K562 (cell line): ENCODE results near the gene FAM151A. TPM values are rescaled to one million over a fixed set of nuclear protein-coding genes. Genes with fewer than 3 reads are reported as not detected.
A peak's percentile ranks its signal among the peaks of the same experiment; 100 is the strongest.

Source experiments
- ATAC-seq: fragments of 200-7000 bp; cut with Tn5 transposase; 3 replicates; pipeline ENCODE4 v1.9.1; 2020; ENCODE audit warnings: moderate library complexity
- BruUV-seq: library from RNA; stranded (reverse); fragments of 400-500 nt; replicated peaks from 2 replicates; lab custom pipeline; 2021; lab: Mats Ljungman, UMichigan
- CTCF ChIA-PET: fragments of 300-600 bp; formaldehyde crosslinking; extraction: SDS; loops from one replicate; lab custom pipeline; 2021; ENCODE audit warnings: low intra/inter-chr PET ratio; lab: Yijun Ruan, JAX
- POLR2A ChIA-PET: fragments of 300-600, 350-650 bp; sonication (Branson Sonifier 250); formaldehyde crosslinking; extraction: SDS; loops from one replicate; lab custom pipeline; 2021; ENCODE audit warnings: antibody characterized with exemption, inconsistent platforms; lab: Yijun Ruan, JAX
- DNase-seq, 4 experiments: peaks; one replicate each; pipeline versions ENCODE4 v3.0.0 to v3.0.0-alpha.2; 2011 to 2018; ENCODE audit warnings: low spot score in 3 of 4, mixed read lengths in 3 of 4; ENCODE audit errors: extremely low read depth in 1 of 4
- FAIRE-seq: peaks from 2 replicates; lab custom pipeline; 2011; peaks lifted over from hg19 to GRCh38; lab: Jason Lieb, UNC
- H2AFZ ChIP-seq: 2 replicates; pipeline ENCODE4 v1.6.0; 2011; ENCODE audit warnings: low read depth, low read length, control low read depth, inconsistent platforms
- H3K27ac ChIP-seq: fragments of 200-600 bp; 3 replicates; pipeline ENCODE4 v1.8.0; 2011; ENCODE audit warnings: low read depth, mild to moderate bottlenecking, control low read depth, inconsistent platforms, low read length, moderate library complexity, mixed read lengths; ENCODE audit errors: extremely low read depth
- H3K27me3 ChIP-seq, 2 experiments: fragments of 300-600 bp in 1 of 2; 2 replicates in 1 of 2; 3 replicates in 1 of 2; pipeline versions ENCODE4 v1.6.0 to v1.8.0; 2011; ENCODE audit warnings: inconsistent platforms in 2 of 2, low read length in 2 of 2, mild to moderate bottlenecking in 1 of 2, mixed read lengths in 1 of 2, moderate library complexity in 1 of 2; ENCODE audit not compliant: control insufficient read depth in 2 of 2, insufficient read depth in 2 of 2
- H3K36me3 ChIP-seq: fragments of 300-600 bp; 3 replicates; pipeline ENCODE4 v1.8.0; 2011; ENCODE audit warnings: mild to moderate bottlenecking, low read length, inconsistent platforms; ENCODE audit not compliant: control insufficient read depth, insufficient read depth
- H3K4me1 ChIP-seq, 2 experiments: fragments of 200-600 bp in 1 of 2; replicated peaks in 1 of 2; 2 replicates in 1 of 2; 3 replicates in 1 of 2; pipeline versions ENCODE4 v1.5.1 to v1.8.0; 2011; ENCODE audit warnings: inconsistent platforms in 2 of 2, low read length in 2 of 2, mild to moderate bottlenecking in 1 of 2, mixed read lengths in 1 of 2, moderate library complexity in 1 of 2; ENCODE audit not compliant: control insufficient read depth in 2 of 2, insufficient read depth in 2 of 2
- H3K4me2 ChIP-seq: 2 replicates; pipeline ENCODE4 v1.6.1; 2011; ENCODE audit warnings: low read length, control low read depth, inconsistent platforms, mixed read lengths; ENCODE audit not compliant: insufficient read depth
- H3K4me3 ChIP-seq: fragments of 200-600 bp; sonication (generic), shearing (Covaris generic); 2 replicates; pipeline ENCODE4 v1.5.1; 2016; ENCODE audit warnings: control low read depth, inconsistent platforms
- H3K79me2 ChIP-seq: fragments of 200-600 bp; 3 replicates; pipeline ENCODE4 v1.8.0; 2011; ENCODE audit warnings: low read length, inconsistent platforms; ENCODE audit not compliant: control insufficient read depth, insufficient read depth
- H3K9ac ChIP-seq, 2 experiments: 2 replicates each; pipeline versions ENCODE4 v1.6.0 to v1.6.1; 2011; ENCODE audit warnings: low read depth in 2 of 2, low read length in 2 of 2, control low read depth in 1 of 2, inconsistent platforms in 1 of 2, mild to moderate bottlenecking in 1 of 2, mixed read lengths in 1 of 2; ENCODE audit not compliant: insufficient read depth in 1 of 2
- H3K9me1 ChIP-seq: one replicate; pipeline ENCODE4 v1.6.0; 2011; ENCODE audit warnings: inconsistent platforms, mild to moderate bottlenecking, low read length, moderate library complexity; ENCODE audit not compliant: control insufficient read depth, insufficient read depth
- H3K9me3 ChIP-seq: replicated peaks from 2 replicates; pipeline ENCODE4 v1.5.1; 2011; ENCODE audit warnings: low read depth, low read length, inconsistent platforms; ENCODE audit not compliant: control insufficient read depth, insufficient read depth
- H4K20me1 ChIP-seq: replicated peaks from 2 replicates; pipeline ENCODE4 v1.6.1; 2011; ENCODE audit warnings: low read length, inconsistent platforms, mixed read lengths; ENCODE audit not compliant: control insufficient read depth, insufficient read depth
- WGBS: fragments of 100-300 bp; shearing (Covaris generic); methylation state at CpG from one replicate; pipeline ENCODE4 v1.1.6; 2016; ENCODE audit warnings: low coverage, mixed read lengths; ENCODE audit not compliant: insufficient coverage; ENCODE audit errors: missing lambda C conversion rate; 5-methylcytosine and 5-hydroxymethylcytosine counted together
- in situ Hi-C: fragments of 300-500 bp; cut with MboI; formaldehyde crosslinking; loops from 4 replicates; pipeline ENCODE4 v1.15.0; 2018; ENCODE audit warnings: inconsistent platforms, mixed read lengths
- intact Hi-C: fragments of 100-400 bp; cut with micrococcal nuclease; formaldehyde crosslinking; loops from 2 replicates; pipeline ENCODE4 v1.14.2; 2022
- polyA plus RNA-seq, 8 experiments: library from polyadenylated mRNA; depleted of rRNA in 4 of 8; stranded (reverse) in 5 of 8; unstranded in 3 of 8; fragments of >200 nt; fragmentation: Nextera tagmentation in 2 of 8; fragmentation: Illumina TruSeq in 1 of 8; extraction: Ambion mirVana in 2 of 8; extraction: Trizol in 1 of 8; gene quantifications; 2 replicates each; pipeline versions ENCODE4 v1.2.1 to v1.2.3, GENCODE V29; 2011 to 2014; ENCODE audit warnings: inconsistent platforms in 1 of 8, missing spikeins in 1 of 8
- total RNA-seq, 7 experiments: library from RNA; depleted of rRNA in 6 of 7; stranded (reverse); fragments of >200 nt in 6 of 7; fragmentation: Illumina TruSeq in 2 of 7; extraction: Trizol in 2 of 7; gene quantifications; 2 replicates each; pipeline versions ENCODE4 v1.2.1 to v1.2.3, GENCODE V29; 2011 to 2021; ENCODE audit warnings: low replicate concordance in 1 of 7
- TF ChIP-seq, protein P1 (sequence below): fragments of 450-650 bp; formaldehyde crosslinking; IDR thresholded peaks from 2 replicates; pipeline ENCODE4 v1.4.0; 2020; ENCODE audit warnings: mild to moderate bottlenecking, mixed read lengths
- TF ChIP-seq, protein P2 (sequence below), 3 experiments: IDR thresholded peaks in 2 of 3; conservative IDR thresholded peaks in 1 of 3; 2 replicates each; pipeline ENCODE4 v1.5.1; 2011 to 2012; ENCODE audit warnings: low read length in 3 of 3, mild to moderate bottlenecking in 3 of 3, control low read depth in 2 of 3, improper control_type of control experiment in 1 of 3, inconsistent platforms in 1 of 3, low read depth in 1 of 3, mixed read lengths in 1 of 3, moderate library complexity in 1 of 3; ENCODE audit not compliant: insufficient read depth in 2 of 3

The FAM151A gene
- total and polyA plus RNA-seq, 9 of the 15 experiments (the other 6 are each of a cell fraction or from before 2014, with no cell fraction given), result not detected

DNA sequence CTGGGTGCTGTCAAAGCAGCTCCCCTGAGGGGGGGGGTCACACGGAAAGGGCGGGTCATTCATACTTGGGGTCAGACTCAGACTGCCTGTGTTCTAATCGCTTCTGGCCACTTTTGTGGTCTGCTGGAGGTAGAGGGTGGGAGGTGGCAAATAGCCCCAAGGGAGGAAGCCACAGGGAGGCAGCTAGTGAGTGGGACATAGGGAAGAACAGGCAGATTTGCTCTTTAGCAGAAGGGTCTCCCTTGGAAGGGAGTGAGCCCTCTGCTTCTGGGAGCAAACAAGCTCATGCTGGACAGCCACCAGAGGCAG lies 50.8 kb downstream of the FAM151A start:
- H3K4me2 ChIP-seq, result no peak overlapping the region
- H4K20me1 ChIP-seq, result no peaks in the 10 kb centered on the region
- ChIA-PET POLR2A (interaction anchor here (0.6 to 1.0 kb wide), 3 partner anchors 57 to 520 kb away, joined by 3 read pairs; partner anchors contain the start of gene TMEM59), CTCF (no interaction called here)
- no peak overlapping the region for H3K4me3 ChIP-seq
- BruUV-seq, result no TSS peak
- no peak overlapping the region for H3K27ac ChIP-seq
- no peaks in the 10 kb centered on the region for H3K79me2 ChIP-seq
- in situ Hi-C loops, result no loop called here
- DNase-seq (no peak), ATAC-seq (no peak), FAIRE-seq (no peak)
- H3K9me1 ChIP-seq, result no peaks in the 10 kb centered on the region
- no peak overlapping the region for H3K9ac ChIP-seq
- H3K9me3 ChIP-seq, result no peaks in the 10 kb centered on the region
- intact Hi-C loops, result no loop called here
- 3% methylated on average over 3 of the region's 3 CpGs for WGBS
- TF ChIP-seq, protein P1, sequence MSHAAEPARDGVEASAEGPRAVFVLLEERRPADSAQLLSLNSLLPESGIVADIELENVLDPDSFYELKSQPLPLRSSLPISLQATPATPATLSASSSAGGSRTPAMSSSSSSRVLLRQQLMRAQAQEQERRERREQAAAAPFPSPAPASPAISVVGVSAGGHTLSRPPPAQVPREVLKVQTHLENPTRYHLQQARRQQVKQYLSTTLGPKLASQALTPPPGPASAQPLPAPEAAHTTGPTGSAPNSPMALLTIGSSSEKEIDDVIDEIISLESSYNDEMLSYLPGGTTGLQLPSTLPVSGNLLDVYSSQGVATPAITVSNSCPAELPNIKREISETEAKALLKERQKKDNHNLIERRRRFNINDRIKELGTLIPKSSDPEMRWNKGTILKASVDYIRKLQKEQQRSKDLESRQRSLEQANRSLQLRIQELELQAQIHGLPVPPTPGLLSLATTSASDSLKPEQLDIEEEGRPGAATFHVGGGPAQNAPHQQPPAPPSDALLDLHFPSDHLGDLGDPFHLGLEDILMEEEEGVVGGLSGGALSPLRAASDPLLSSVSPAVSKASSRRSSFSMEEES, result no peak
- TF ChIP-seq, protein P2, sequence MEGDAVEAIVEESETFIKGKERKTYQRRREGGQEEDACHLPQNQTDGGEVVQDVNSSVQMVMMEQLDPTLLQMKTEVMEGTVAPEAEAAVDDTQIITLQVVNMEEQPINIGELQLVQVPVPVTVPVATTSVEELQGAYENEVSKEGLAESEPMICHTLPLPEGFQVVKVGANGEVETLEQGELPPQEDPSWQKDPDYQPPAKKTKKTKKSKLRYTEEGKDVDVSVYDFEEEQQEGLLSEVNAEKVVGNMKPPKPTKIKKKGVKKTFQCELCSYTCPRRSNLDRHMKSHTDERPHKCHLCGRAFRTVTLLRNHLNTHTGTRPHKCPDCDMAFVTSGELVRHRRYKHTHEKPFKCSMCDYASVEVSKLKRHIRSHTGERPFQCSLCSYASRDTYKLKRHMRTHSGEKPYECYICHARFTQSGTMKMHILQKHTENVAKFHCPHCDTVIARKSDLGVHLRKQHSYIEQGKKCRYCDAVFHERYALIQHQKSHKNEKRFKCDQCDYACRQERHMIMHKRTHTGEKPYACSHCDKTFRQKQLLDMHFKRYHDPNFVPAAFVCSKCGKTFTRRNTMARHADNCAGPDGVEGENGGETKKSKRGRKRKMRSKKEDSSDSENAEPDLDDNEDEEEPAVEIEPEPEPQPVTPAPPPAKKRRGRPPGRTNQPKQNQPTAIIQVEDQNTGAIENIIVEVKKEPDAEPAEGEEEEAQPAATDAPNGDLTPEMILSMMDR (IDR thresholded peaks at IDR 0.05 in 2 of 3, conservative IDR thresholded peaks at IDR 0.05 in 1 of 3; ENCODE audit: insufficient read depth in 2 of 3, low read depth in 1 of 3, low read length in 3 of 3), result 0 out of 6 replicates have a peak, but pooled peaks of 1 of the 3 experiments have one; percentile 10
- no peaks in the 10 kb centered on the region for H3K36me3 ChIP-seq
- no peak overlapping the region for H2AFZ ChIP-seq
- peaks cover 7 to 39% of the 10 kb centered on the region in 2 experiments; a peak in 4 of 5 replicates for H3K27me3 ChIP-seq
- peaks cover 8% of the 10 kb centered on the region in 2 experiments; a peak in 4 of 5 replicates for H3K4me1 ChIP-seq
